HG02852 (cell line): ENCODE results near the gene TP53RK.

ENCODE experiments used
- ATAC-seq: cut with Tn5 transposase; IDR thresholded peaks from one replicate; pipeline ENCODE4 v1.9.1; 2021; ENCODE audit warnings: mild to moderate bottlenecking, moderate library complexity; ENCODE audit not compliant: unreplicated experiment

Gene TP53RK

GRCh38 chr20:46689082-46689753, at the start of gene TP53RK:
Gene TP53RK, minus strand, starts transcription at chr20:46689444. Its CDS starts 30 bp downstream, at chr20:46689414.
- ATAC-seq: peak; percentile 93

GRCh38 chr20:46735436-46735835, 46.2 kb upstream of the TP53RK start:
- no peak for ATAC-seq

GRCh38 chr20:46731770-46732169, 42.5 kb upstream of the TP53RK start:
- ATAC-seq: no peak

- no peak for ATAC-seq
Observed at GRCh38 chr20:46725186-46726165, 36.2 kb upstream of the TP53RK start.

- no peak for ATAC-seq
Observed at GRCh38 chr20:46724343-46724959, 35.2 kb upstream of the TP53RK start.

GRCh38 chr20:46723039-46723438, 33.8 kb upstream of the TP53RK start:
- ATAC-seq: no peak

- ATAC-seq: no peak
Observed at GRCh38 chr20:46722450-46722849, 33.2 kb upstream of the TP53RK start.

GRCh38 chr20:46721476-46721875, 32.2 kb upstream of the TP53RK start:
- ATAC-seq: no peak

GRCh38 chr20:46720776-46721425, 31.7 kb upstream of the TP53RK start:
- no peak for ATAC-seq

- ATAC-seq: no peak
Observed at GRCh38 chr20:46720019-46720418, 30.8 kb upstream of the TP53RK start.

GRCh38 chr20:46717818-46718541, 28.7 kb upstream of the TP53RK start:
- no peak for ATAC-seq

GRCh38 chr20:46715292-46715756, 26.1 kb upstream of the TP53RK start:
- ATAC-seq: no peak

- ATAC-seq: no peak
Observed at GRCh38 chr20:46713957-46714834, 25.0 kb upstream of the TP53RK start.

GRCh38 chr20:46712056-46712636, 22.9 kb upstream of the TP53RK start:
- no peak for ATAC-seq

- ATAC-seq: no peak
Observed at GRCh38 chr20:46710153-46710913, 21.1 kb upstream of the TP53RK start.

GRCh38 chr20:46709459-46710152, 20.4 kb upstream of the TP53RK start, which contains the start of gene SLC2A10:
Gene SLC2A10, plus strand, starts transcription at chr20:46709649. Its CDS starts 88 bp downstream, at chr20:46709737.
- ATAC-seq: no peak

- ATAC-seq: no peak
Observed at GRCh38 chr20:46709055-46709458, 19.8 kb upstream of the TP53RK start.
